ENCODE results near the gene MAPT. TPM values are rescaled to one million over a fixed set of nuclear protein-coding genes. Genes with fewer than 3 reads are reported as not detected.

Gene MAPT
- total and polyA plus RNA-seq, 2 of the 4 experiments (the other 2 are of a cell fraction): 0.18 to 0.19 TPM

- no peak overlapping the region for H3K4me2 ChIP-seq (ENCODE audit: low read depth, low read length)
- H2BK20ac ChIP-seq (ENCODE audit: low read depth, low read length): no peak overlapping the region
- no peak overlapping the region for H2BK5ac ChIP-seq (ENCODE audit: low read depth, low read length, poor library complexity, severe bottlenecking)
- in situ Hi-C loops (cut with MboI; ENCODE audit: low sequenced_read_pairs): no loop called here
- TF ChIP-seq NFE2L2 (IDR thresholded peaks at IDR 0.05; ENCODE audit: low read depth, low read length) (no peak), RFX5 (IDR thresholded peaks at IDR 0.05; ENCODE audit: low read depth, low read length) (no peak), ELK1 (IDR thresholded peaks at IDR 0.05; ENCODE audit: borderline replicate concordance, low read depth, low read length) (no peak)
- H3K4me3 ChIP-seq (ENCODE audit: insufficient read depth, low read depth, low read length): no peak overlapping the region
- H3K4me1 ChIP-seq (ENCODE audit: control insufficient read depth, insufficient read depth, low read length): peaks cover 3% of the 10 kb centered on the region; the same call in 1 of the 2 replicates
- no peak overlapping the region for H4K8ac ChIP-seq (ENCODE audit: low read depth in 2 of 2, low read length in 2 of 2)
- no peak overlapping the region for H4K5ac ChIP-seq (ENCODE audit: low read depth, low read length)
- POLR2A ChIA-PET (ENCODE audit: unreplicated experiment): no interaction called here
- peaks cover 59% of the 10 kb centered on the region for H3K27me3 ChIP-seq (ENCODE audit: control insufficient read depth, insufficient read depth, low read length)
- H4K20me1 ChIP-seq (ENCODE audit: insufficient read depth, low read length): no peaks in the 10 kb centered on the region
- no peaks in the 10 kb centered on the region for H3K9me3 ChIP-seq (ENCODE audit: control insufficient read depth, insufficient read depth, low read length)
- no peak overlapping the region for H4K91ac ChIP-seq (ENCODE audit: insufficient read depth, low read depth, low read length)
- no peak for ATAC-seq (ENCODE audit: low read depth)
- BruUV-seq (replicated peaks): no TSS peak
- no peaks in the 10 kb centered on the region for H3K79me1 ChIP-seq (ENCODE audit: low read depth in 1 of 2, low read length in 2 of 2)
- no peak overlapping the region for H2AK5ac ChIP-seq (ENCODE audit: low read depth, low read length)
- no peak overlapping the region for H3K9ac ChIP-seq (ENCODE audit: low read depth, low read length)
- intact Hi-C loops (cut with micrococcal nuclease): no loop called here
- no peak for DNase-seq
- no peak overlapping the region for H3K23ac ChIP-seq (ENCODE audit: low read depth, low read length)
- no peak overlapping the region for H3K18ac ChIP-seq (ENCODE audit: low read depth, low read length)
- WGBS, 2 experiments (ENCODE audit: extremely low coverage in 2 of 2, insufficient read length in 1 of 2): 3% methylated on average over 35 of the region's 67 CpGs; no CpG with 5 or more reads in 1 of the 2 experiments
- no peak overlapping the region for H2BK120ac ChIP-seq (ENCODE audit: low read depth, low read length)
- CTCF ChIA-PET: no interaction called here
- peak overlapping the region; percentile 52 for H2AFZ ChIP-seq (replicated peaks; ENCODE audit: low read length, poor library complexity)
- no peak overlapping the region for H2AK9ac ChIP-seq (replicated peaks; ENCODE audit: low read depth, low read length, poor library complexity)
- dilution Hi-C loops (cut with HindIII; ENCODE audit: low sequenced_read_pairs, unreplicated experiment): no loop called here
- no peaks in the 10 kb centered on the region for H3K9me1 ChIP-seq (ENCODE audit: insufficient read depth, low read length)
- H3K14ac ChIP-seq (replicated peaks; ENCODE audit: low read depth, low read length): no peak overlapping the region
- H2BK15ac ChIP-seq (ENCODE audit: low read depth, low read length): no peak overlapping the region
- H3K36me3 ChIP-seq (ENCODE audit: control insufficient read depth, insufficient read depth, low read length): no peaks in the 10 kb centered on the region
- no peak overlapping the region for H3K27ac ChIP-seq (ENCODE audit: insufficient read depth, low read length)
- no peak overlapping the region for H3K56ac ChIP-seq (ENCODE audit: extremely low read depth, insufficient read depth, low read length)
- no peak overlapping the region for H3K4ac ChIP-seq (ENCODE audit: low read depth, low read length)
Observed at GRCh38 chr17:45896803-45897693, 2.7 kb downstream of the MAPT start.

All from IMR-90 (cell line).